ENCODE results near the gene MCC.

- TF ChIP-seq CTCF (IDR thresholded peaks at IDR 0.05) (no peak), POLR2A (IDR thresholded peaks at IDR 0.05) (no peak)
Observed at GRCh38 chr5:113490317-113490716, 2.1 kb upstream of the MCC start.

Data from thyroid gland (tissue), 4 donors.